Fibroblast of skin of back (primary cell): ENCODE data around the gene LLPH.
A peak's percentile ranks its signal among the peaks of the same experiment; 100 is the strongest.

Experiments
- DNase-seq: peaks from one replicate; pipeline ENCODE4 v3.0.0-alpha.2; 2013

LLPH gene

GRCh38 chr12:66142826-66143225 lies 12.3 kb upstream of the LLPH start:
- no peak for DNase-seq

- DNase-seq, result no peak
Measured at GRCh38 chr12:66141299-66141698, 10.7 kb upstream of the LLPH start.

GRCh38 chr12:66140731-66141130 lies 10.2 kb upstream of the LLPH start:
- DNase-seq, result no peak

GRCh38 chr12:66139328-66139727 lies 8.8 kb upstream of the LLPH start:
- no peak for DNase-seq

GRCh38 chr12:66137937-66138336 lies 7.4 kb upstream of the LLPH start:
- no peak for DNase-seq

GRCh38 chr12:66132408-66132807 lies 1.9 kb upstream of the LLPH start:
- DNase-seq, result peak; percentile 93

- DNase-seq, result no peak
Measured at GRCh38 chr12:66131067-66131688, 628 bp upstream of the LLPH start.

GRCh38 chr12:66129934-66130266 lies 650 bp downstream of the LLPH start:
- no peak for DNase-seq

- DNase-seq, result no peak
Measured at GRCh38 chr12:66127650-66128049, 2.9 kb downstream of the LLPH start.

GRCh38 chr12:66120477-66120876 lies 10.1 kb downstream of the LLPH start:
- no peak for DNase-seq

GRCh38 chr12:66119870-66120241 lies 10.7 kb downstream of the LLPH start:
- no peak for DNase-seq

GRCh38 chr12:66119229-66119869 lies 11.2 kb downstream of the LLPH start:
- DNase-seq, result no peak

- no peak for DNase-seq
Measured at GRCh38 chr12:66118240-66118891, 12.2 kb downstream of the LLPH start.

- no peak for DNase-seq
Measured at GRCh38 chr12:66117242-66117641, 13.3 kb downstream of the LLPH start.

- DNase-seq, result no peak
Measured at GRCh38 chr12:66115071-66115600, 15.4 kb downstream of the LLPH start.

- DNase-seq, result no peak
Measured at GRCh38 chr12:66113471-66113870, 17.1 kb downstream of the LLPH start.

GRCh38 chr12:66111605-66112004 lies 18.9 kb downstream of the LLPH start:
- no peak for DNase-seq

GRCh38 chr12:66109056-66109455 lies 21.5 kb downstream of the LLPH start:
- no peak for DNase-seq

GRCh38 chr12:66108386-66108785 lies 22.2 kb downstream of the LLPH start:
- no peak for DNase-seq

- DNase-seq, result peak; percentile 89
Measured at GRCh38 chr12:66107451-66107915, 23.1 kb downstream of the LLPH start.

- peak; percentile 83 for DNase-seq
Measured at GRCh38 chr12:66103016-66103913, 27.3 kb downstream of the LLPH start.

GRCh38 chr12:66092559-66093269 lies 37.8 kb downstream of the LLPH start:
- peak; percentile 69 for DNase-seq
